ENCODE results near the gene CDK5RAP3.

The CDK5RAP3 gene

GRCh38 chr17:47975823-47976205 is 4.9 kb downstream of the CDK5RAP3 start:
- no peak overlapping the region for H3K23ac ChIP-seq (ENCODE audit: low read length)
- no peak overlapping the region for H3K4me2 ChIP-seq (ENCODE audit: low read length)
- H2BK15ac ChIP-seq (replicated peaks; ENCODE audit: low read depth): no peak overlapping the region
- no peak overlapping the region for H3K4me3 ChIP-seq (ENCODE audit: low read length)
- no peak overlapping the region for H3K4ac ChIP-seq (ENCODE audit: low read depth, low read length)
- no peak overlapping the region for H3K27ac ChIP-seq (ENCODE audit: low read depth, low read length)
- H3K79me2 ChIP-seq (ENCODE audit: control insufficient read depth, insufficient read depth, low read length): no peaks in the 10 kb centered on the region
- no peak overlapping the region for H3K18ac ChIP-seq (ENCODE audit: low read length)
- H2BK120ac ChIP-seq (ENCODE audit: low read depth, low read length): no peak overlapping the region
- peaks cover 8% of the 10 kb centered on the region for H3K36me3 ChIP-seq (ENCODE audit: control insufficient read depth, insufficient read depth, low read length)
- no peak overlapping the region for H3K56ac ChIP-seq (ENCODE audit: low read length)
- no peaks in the 10 kb centered on the region for H3K27me3 ChIP-seq (ENCODE audit: insufficient read depth, low read length, poor library complexity)
- WGBS (ENCODE audit: extremely low coverage, insufficient coverage, low lambda C conversion rate): no CpG with 5 or more reads among the region's 10 CpGs
- no peak overlapping the region for H3K9ac ChIP-seq (ENCODE audit: low read length)
- no peak overlapping the region for H2AK5ac ChIP-seq (ENCODE audit: low read length)
- H3K4me1 ChIP-seq (ENCODE audit: control insufficient read depth, low read depth, low read length): no peaks in the 10 kb centered on the region
- H4K8ac ChIP-seq (ENCODE audit: low read depth, low read length): no peak overlapping the region
- H4K5ac ChIP-seq (ENCODE audit: low read length): no peak overlapping the region
- H2BK5ac ChIP-seq (ENCODE audit: low read length): no peak overlapping the region
- no peak for DNase-seq
- H3K79me1 ChIP-seq (ENCODE audit: low read length): peaks cover 2% of the 10 kb centered on the region

- Histone ChIP-seq H2BK120ac (ENCODE audit: low read depth, low read length) (no peak overlapping the region), H3K4me1 (ENCODE audit: control insufficient read depth, low read depth, low read length) (no peaks in the 10 kb centered on the region), H3K4ac (ENCODE audit: low read depth, low read length) (no peak overlapping the region), H3K27ac (ENCODE audit: low read depth, low read length) (no peak overlapping the region), H3K18ac (ENCODE audit: low read length) (no peak overlapping the region), H3K23ac (ENCODE audit: low read length) (no peak overlapping the region), H3K79me1 (ENCODE audit: low read length) (no peaks in the 10 kb centered on the region), H2BK15ac (replicated peaks; ENCODE audit: low read depth) (no peak overlapping the region), H3K4me3 (ENCODE audit: low read length) (no peak overlapping the region), H4K5ac (ENCODE audit: low read length) (no peak overlapping the region), H2BK5ac (ENCODE audit: low read length) (no peak overlapping the region), H3K27me3 (ENCODE audit: insufficient read depth, low read length, poor library complexity) (no peaks in the 10 kb centered on the region), H3K79me2 (ENCODE audit: control insufficient read depth, insufficient read depth, low read length) (no peaks in the 10 kb centered on the region), H4K8ac (ENCODE audit: low read depth, low read length) (no peak overlapping the region), H3K9ac (ENCODE audit: low read length) (no peak overlapping the region), H2AK5ac (ENCODE audit: low read length) (no peak overlapping the region), H3K4me2 (ENCODE audit: low read length) (no peak overlapping the region), H3K56ac (ENCODE audit: low read length) (no peak overlapping the region), H3K36me3 (ENCODE audit: control insufficient read depth, insufficient read depth, low read length) (peaks cover 12% of the 10 kb centered on the region)
- no CpG with 5 or more reads among the region's 7 CpGs for WGBS (ENCODE audit: extremely low coverage, insufficient coverage, low lambda C conversion rate)
- DNase-seq: peak; percentile 77
Observed at GRCh38 chr17:47978324-47978723, 7.4 kb downstream of the CDK5RAP3 start.

- no peak for DNase-seq
- H3K27me3 ChIP-seq (ENCODE audit: insufficient read depth, low read length, poor library complexity): no peaks in the 10 kb centered on the region
- no peaks in the 10 kb centered on the region for H3K79me1 ChIP-seq (ENCODE audit: low read length)
- H2AK5ac ChIP-seq (ENCODE audit: low read length): no peak overlapping the region
- H3K4ac ChIP-seq (ENCODE audit: low read depth, low read length): no peak overlapping the region
- H3K4me2 ChIP-seq (ENCODE audit: low read length): no peak overlapping the region
- no peak overlapping the region for H2BK5ac ChIP-seq (ENCODE audit: low read length)
- H3K27ac ChIP-seq (ENCODE audit: low read depth, low read length): no peak overlapping the region
- H3K56ac ChIP-seq (ENCODE audit: low read length): no peak overlapping the region
- no peak overlapping the region for H3K4me3 ChIP-seq (ENCODE audit: low read length)
- no peak overlapping the region for H2BK120ac ChIP-seq (ENCODE audit: low read depth, low read length)
- H4K5ac ChIP-seq (ENCODE audit: low read length): no peak overlapping the region
- H2BK15ac ChIP-seq (replicated peaks; ENCODE audit: low read depth): no peak overlapping the region
- no peak overlapping the region for H4K8ac ChIP-seq (ENCODE audit: low read depth, low read length)
- no peaks in the 10 kb centered on the region for H3K79me2 ChIP-seq (ENCODE audit: control insufficient read depth, insufficient read depth, low read length)
- H3K18ac ChIP-seq (ENCODE audit: low read length): no peak overlapping the region
- no peak overlapping the region for H3K23ac ChIP-seq (ENCODE audit: low read length)
- no peaks in the 10 kb centered on the region for H3K4me1 ChIP-seq (ENCODE audit: control insufficient read depth, low read depth, low read length)
- no peak overlapping the region for H3K9ac ChIP-seq (ENCODE audit: low read length)
- H3K36me3 ChIP-seq (ENCODE audit: control insufficient read depth, insufficient read depth, low read length): peaks cover 12% of the 10 kb centered on the region
Observed at GRCh38 chr17:47980541-47980940, 9.6 kb downstream of the CDK5RAP3 start.

GRCh38 chr17:47981462-47981861 is 10.5 kb downstream of the CDK5RAP3 start:
- H2BK120ac ChIP-seq (ENCODE audit: low read depth, low read length): no peak overlapping the region
- no peak overlapping the region for H3K4me2 ChIP-seq (ENCODE audit: low read length)
- H3K79me1 ChIP-seq (ENCODE audit: low read length): no peaks in the 10 kb centered on the region
- no peak overlapping the region for H3K18ac ChIP-seq (ENCODE audit: low read length)
- H4K5ac ChIP-seq (ENCODE audit: low read length): no peak overlapping the region
- H3K27ac ChIP-seq (ENCODE audit: low read depth, low read length): no peak overlapping the region
- no peak overlapping the region for H3K4me3 ChIP-seq (ENCODE audit: low read length)
- no peak overlapping the region for H3K23ac ChIP-seq (ENCODE audit: low read length)
- peaks cover 10% of the 10 kb centered on the region for H3K36me3 ChIP-seq (ENCODE audit: control insufficient read depth, insufficient read depth, low read length)
- no peak for DNase-seq
- no peak overlapping the region for H4K8ac ChIP-seq (ENCODE audit: low read depth, low read length)
- no peak overlapping the region for H2BK5ac ChIP-seq (ENCODE audit: low read length)
- no peak overlapping the region for H3K9ac ChIP-seq (ENCODE audit: low read length)
- no CpG with 5 or more reads among the region's 9 CpGs for WGBS (ENCODE audit: extremely low coverage, insufficient coverage, low lambda C conversion rate)
- no peak overlapping the region for H2AK5ac ChIP-seq (ENCODE audit: low read length)
- no peak overlapping the region for H3K56ac ChIP-seq (ENCODE audit: low read length)
- H2BK15ac ChIP-seq (replicated peaks; ENCODE audit: low read depth): no peak overlapping the region
- no peaks in the 10 kb centered on the region for H3K27me3 ChIP-seq (ENCODE audit: insufficient read depth, low read length, poor library complexity)
- no peak overlapping the region for H3K4ac ChIP-seq (ENCODE audit: low read depth, low read length)
- no peaks in the 10 kb centered on the region for H3K4me1 ChIP-seq (ENCODE audit: control insufficient read depth, low read depth, low read length)
- H3K79me2 ChIP-seq (ENCODE audit: control insufficient read depth, insufficient read depth, low read length): no peaks in the 10 kb centered on the region

- Histone ChIP-seq H3K56ac (ENCODE audit: low read length) (no peak overlapping the region), H2BK120ac (ENCODE audit: low read depth, low read length) (no peak overlapping the region), H2AK5ac (ENCODE audit: low read length) (no peak overlapping the region), H3K4ac (ENCODE audit: low read depth, low read length) (no peak overlapping the region), H3K79me1 (ENCODE audit: low read length) (no peaks in the 10 kb centered on the region), H3K36me3 (ENCODE audit: control insufficient read depth, insufficient read depth, low read length) (peaks cover 10% of the 10 kb centered on the region), H3K4me1 (ENCODE audit: control insufficient read depth, low read depth, low read length) (no peaks in the 10 kb centered on the region), H3K18ac (ENCODE audit: low read length) (no peak overlapping the region), H3K27ac (ENCODE audit: low read depth, low read length) (no peak overlapping the region), H4K5ac (ENCODE audit: low read length) (no peak overlapping the region), H3K79me2 (ENCODE audit: control insufficient read depth, insufficient read depth, low read length) (no peaks in the 10 kb centered on the region), H4K8ac (ENCODE audit: low read depth, low read length) (no peak overlapping the region), H2BK5ac (ENCODE audit: low read length) (no peak overlapping the region), H3K4me2 (ENCODE audit: low read length) (no peak overlapping the region), H3K9ac (ENCODE audit: low read length) (no peak overlapping the region), H3K23ac (ENCODE audit: low read length) (no peak overlapping the region), H3K27me3 (ENCODE audit: insufficient read depth, low read length, poor library complexity) (no peaks in the 10 kb centered on the region), H3K4me3 (ENCODE audit: low read length) (no peak overlapping the region), H2BK15ac (replicated peaks; ENCODE audit: low read depth) (no peak overlapping the region)
- DNase-seq: no peak
- no CpG with 5 or more reads among the region's 14 CpGs for WGBS (ENCODE audit: extremely low coverage, insufficient coverage, low lambda C conversion rate)
Observed at GRCh38 chr17:47982091-47982617, 11.2 kb downstream of the CDK5RAP3 start.

- Histone ChIP-seq H4K5ac (ENCODE audit: low read length) (no peak overlapping the region), H3K4me2 (ENCODE audit: low read length) (no peak overlapping the region), H4K8ac (ENCODE audit: low read depth, low read length) (no peak overlapping the region), H3K79me1 (ENCODE audit: low read length) (no peaks in the 10 kb centered on the region), H3K23ac (ENCODE audit: low read length) (no peak overlapping the region), H3K4ac (ENCODE audit: low read depth, low read length) (no peak overlapping the region), H3K56ac (ENCODE audit: low read length) (no peak overlapping the region), H2BK120ac (ENCODE audit: low read depth, low read length) (no peak overlapping the region), H3K27me3 (ENCODE audit: insufficient read depth, low read length, poor library complexity) (no peaks in the 10 kb centered on the region), H2BK15ac (replicated peaks; ENCODE audit: low read depth) (no peak overlapping the region), H3K4me1 (ENCODE audit: control insufficient read depth, low read depth, low read length) (peaks cover 2% of the 10 kb centered on the region), H3K18ac (ENCODE audit: low read length) (no peak overlapping the region), H3K79me2 (ENCODE audit: control insufficient read depth, insufficient read depth, low read length) (no peaks in the 10 kb centered on the region), H2BK5ac (ENCODE audit: low read length) (no peak overlapping the region), H2AK5ac (ENCODE audit: low read length) (no peak overlapping the region), H3K4me3 (ENCODE audit: low read length) (no peak overlapping the region), H3K27ac (ENCODE audit: low read depth, low read length) (no peak overlapping the region), H3K36me3 (ENCODE audit: control insufficient read depth, insufficient read depth, low read length) (peaks cover 8% of the 10 kb centered on the region), H3K9ac (ENCODE audit: low read length) (no peak overlapping the region)
- DNase-seq: no peak
- no CpG with 5 or more reads among the region's 9 CpGs for WGBS (ENCODE audit: extremely low coverage, insufficient coverage, low lambda C conversion rate)
Observed at GRCh38 chr17:47982645-47983390, 11.9 kb downstream of the CDK5RAP3 start.

Measured in mesendoderm (in vitro differentiated cells).